ENCODE results near the gene RCSD1.

The RCSD1 gene

DNA sequence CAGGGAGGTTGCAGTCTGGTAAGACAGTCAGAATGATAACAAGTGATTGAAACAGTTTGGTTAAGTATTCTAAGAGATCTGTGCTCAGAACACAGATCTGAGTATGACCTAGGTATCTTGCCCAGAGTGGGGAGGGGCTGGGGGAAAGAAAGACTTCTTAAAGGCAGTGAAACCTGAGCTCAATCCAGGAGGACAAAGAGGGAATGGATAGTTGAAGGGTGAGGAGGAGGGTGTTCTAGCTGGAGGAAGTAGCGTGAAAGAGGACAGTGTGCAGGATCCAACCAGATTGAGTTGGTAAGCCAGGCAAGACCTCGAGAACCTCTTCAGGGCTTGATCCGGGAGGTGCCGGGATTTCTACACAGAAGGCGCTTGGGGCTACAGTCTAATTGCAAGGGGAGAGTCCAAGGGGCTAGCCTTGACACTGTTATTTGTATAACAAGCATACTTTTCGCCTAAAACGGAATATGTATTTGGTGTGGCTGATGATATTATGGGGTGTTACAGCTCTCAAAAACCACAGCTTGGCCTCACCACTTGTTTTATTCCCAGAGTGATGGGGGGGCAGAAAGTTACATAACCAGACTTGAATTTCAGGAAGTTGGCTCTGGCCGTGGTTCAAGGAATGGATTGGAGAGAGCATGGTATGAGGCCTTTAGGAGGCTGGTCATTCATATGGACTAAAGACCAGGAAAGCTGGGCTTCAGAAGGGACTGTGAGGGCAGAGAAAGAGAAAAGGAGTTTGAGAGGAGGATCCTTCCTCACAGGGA, 19.1 kb downstream of the RCSD1 start:
- no peak overlapping the region for H3K4me3 ChIP-seq (replicated peaks; ENCODE audit: insufficient read depth, low read length)
- H3K27ac ChIP-seq (replicated peaks) = peak overlapping the region; percentile 39
- peak in 1 of 2 experiments; percentile 78 for DNase-seq (ENCODE audit: low read depth in 1 of 2, low spot score in 1 of 2)
- no peaks in the 10 kb centered on the region for H3K27me3 ChIP-seq (ENCODE audit: insufficient read depth, poor library complexity, severe bottlenecking)
- TF ChIP-seq GABPA (IDR thresholded peaks at IDR 0.05; ENCODE audit: low read depth) = no peak
- TF ChIP-seq SPI1 (IDR thresholded peaks at IDR 0.05; ENCODE audit: borderline replicate concordance, low read depth) = peak; percentile 26; the same call in 1 of the 2 replicates

DNA sequence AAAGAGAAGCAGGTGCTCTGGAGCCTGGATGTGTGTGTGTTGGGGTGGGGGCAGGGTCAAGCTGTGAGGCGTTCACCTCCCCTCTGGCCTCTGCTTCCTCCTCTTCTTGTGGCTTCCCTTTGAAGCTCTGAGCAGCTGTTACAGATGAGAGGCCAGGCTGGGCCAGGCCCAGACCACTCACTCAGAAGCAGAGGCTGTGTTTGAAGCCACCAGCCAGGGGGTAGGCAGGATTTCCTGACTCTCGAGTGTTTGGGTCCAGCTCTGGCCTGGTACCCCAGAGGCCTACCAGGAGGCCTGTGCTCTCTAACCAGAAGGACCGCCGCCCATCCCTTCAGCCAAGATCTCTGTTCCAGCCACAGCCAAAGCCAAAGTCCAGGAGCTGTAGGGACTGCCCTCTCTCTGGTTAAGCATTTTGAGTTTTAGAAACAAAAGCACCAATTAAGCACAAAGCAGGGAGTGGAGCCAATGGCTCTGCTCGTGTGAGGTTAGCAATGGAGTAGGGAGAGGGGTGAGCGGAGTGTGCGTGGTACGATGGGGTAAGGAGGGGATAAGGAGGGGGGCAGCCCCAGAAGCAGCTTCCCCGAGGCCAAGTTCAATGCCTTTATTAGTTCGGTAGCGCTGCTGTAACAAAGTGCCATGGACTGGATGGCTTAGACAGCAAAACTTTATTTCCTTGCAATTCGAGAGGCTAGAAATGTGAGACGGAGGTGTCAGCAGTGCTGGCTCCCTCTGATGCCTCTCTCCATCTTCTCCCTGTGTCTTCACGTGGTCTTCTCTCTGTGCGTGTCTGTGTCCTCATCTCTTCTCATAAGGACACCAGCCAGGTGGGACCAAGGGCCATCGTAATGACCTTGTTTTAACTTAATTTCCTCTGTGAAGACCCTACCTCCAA, 20.5 kb downstream of the RCSD1 start:
- Histone ChIP-seq H3K27me3 (ENCODE audit: insufficient read depth, poor library complexity, severe bottlenecking) (no peaks in the 10 kb centered on the region), H3K27ac (replicated peaks) (peak overlapping the region; percentile 44), H3K4me3 (replicated peaks; ENCODE audit: insufficient read depth, low read length) (no peak overlapping the region)
- peak; percentile 67 to 79 for DNase-seq (ENCODE audit: low read depth in 1 of 2, low spot score in 1 of 2)
- peak; percentile 70; the same call in 1 of the 2 replicates for TF ChIP-seq POLR2AphosphoS5 (IDR thresholded peaks at IDR 0.05; ENCODE audit: low read depth)
- TF ChIP-seq GABPA (IDR thresholded peaks at IDR 0.05; ENCODE audit: low read depth) = no peak

DNA sequence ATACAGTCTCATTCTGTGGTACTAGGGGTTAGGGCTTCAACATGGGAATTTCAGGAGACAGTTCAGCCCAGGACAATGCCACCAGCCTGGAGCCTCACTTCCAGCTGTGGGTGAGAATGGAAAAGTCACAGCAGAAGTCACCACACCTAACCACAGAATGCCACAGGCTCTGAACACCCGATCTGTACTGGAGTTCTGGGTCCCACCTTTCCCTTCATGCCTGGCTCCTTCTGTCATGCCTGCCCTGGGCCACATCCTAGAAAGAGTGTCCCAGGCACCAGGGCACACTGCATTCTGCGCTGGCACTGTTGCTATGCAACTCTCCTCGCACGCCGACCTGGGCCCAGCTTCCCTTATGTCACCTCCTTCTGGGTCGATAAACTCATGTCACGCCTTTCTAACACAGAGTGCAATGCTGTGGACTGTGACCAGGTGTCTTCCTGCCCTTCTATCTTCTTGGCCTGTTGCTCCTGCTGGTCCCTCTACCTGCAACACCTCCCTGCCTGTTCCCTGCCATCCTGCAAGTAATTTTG, 21.2 kb downstream of the RCSD1 start:
- DNase-seq (ENCODE audit: low read depth in 1 of 2, low spot score in 1 of 2) = no peak
- TF ChIP-seq GABPA (IDR thresholded peaks at IDR 0.05; ENCODE audit: low read depth) (no peak), POLR2AphosphoS5 (IDR thresholded peaks at IDR 0.05; ENCODE audit: low read depth) (no peak), SPI1 (IDR thresholded peaks at IDR 0.05; ENCODE audit: borderline replicate concordance, low read depth) (no peak)
- TF ChIP-seq, protein P1, sequence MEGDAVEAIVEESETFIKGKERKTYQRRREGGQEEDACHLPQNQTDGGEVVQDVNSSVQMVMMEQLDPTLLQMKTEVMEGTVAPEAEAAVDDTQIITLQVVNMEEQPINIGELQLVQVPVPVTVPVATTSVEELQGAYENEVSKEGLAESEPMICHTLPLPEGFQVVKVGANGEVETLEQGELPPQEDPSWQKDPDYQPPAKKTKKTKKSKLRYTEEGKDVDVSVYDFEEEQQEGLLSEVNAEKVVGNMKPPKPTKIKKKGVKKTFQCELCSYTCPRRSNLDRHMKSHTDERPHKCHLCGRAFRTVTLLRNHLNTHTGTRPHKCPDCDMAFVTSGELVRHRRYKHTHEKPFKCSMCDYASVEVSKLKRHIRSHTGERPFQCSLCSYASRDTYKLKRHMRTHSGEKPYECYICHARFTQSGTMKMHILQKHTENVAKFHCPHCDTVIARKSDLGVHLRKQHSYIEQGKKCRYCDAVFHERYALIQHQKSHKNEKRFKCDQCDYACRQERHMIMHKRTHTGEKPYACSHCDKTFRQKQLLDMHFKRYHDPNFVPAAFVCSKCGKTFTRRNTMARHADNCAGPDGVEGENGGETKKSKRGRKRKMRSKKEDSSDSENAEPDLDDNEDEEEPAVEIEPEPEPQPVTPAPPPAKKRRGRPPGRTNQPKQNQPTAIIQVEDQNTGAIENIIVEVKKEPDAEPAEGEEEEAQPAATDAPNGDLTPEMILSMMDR (IDR thresholded peaks at IDR 0.05; ENCODE audit: insufficient read depth, low read length) = no peak
- TF ChIP-seq, protein P2, sequence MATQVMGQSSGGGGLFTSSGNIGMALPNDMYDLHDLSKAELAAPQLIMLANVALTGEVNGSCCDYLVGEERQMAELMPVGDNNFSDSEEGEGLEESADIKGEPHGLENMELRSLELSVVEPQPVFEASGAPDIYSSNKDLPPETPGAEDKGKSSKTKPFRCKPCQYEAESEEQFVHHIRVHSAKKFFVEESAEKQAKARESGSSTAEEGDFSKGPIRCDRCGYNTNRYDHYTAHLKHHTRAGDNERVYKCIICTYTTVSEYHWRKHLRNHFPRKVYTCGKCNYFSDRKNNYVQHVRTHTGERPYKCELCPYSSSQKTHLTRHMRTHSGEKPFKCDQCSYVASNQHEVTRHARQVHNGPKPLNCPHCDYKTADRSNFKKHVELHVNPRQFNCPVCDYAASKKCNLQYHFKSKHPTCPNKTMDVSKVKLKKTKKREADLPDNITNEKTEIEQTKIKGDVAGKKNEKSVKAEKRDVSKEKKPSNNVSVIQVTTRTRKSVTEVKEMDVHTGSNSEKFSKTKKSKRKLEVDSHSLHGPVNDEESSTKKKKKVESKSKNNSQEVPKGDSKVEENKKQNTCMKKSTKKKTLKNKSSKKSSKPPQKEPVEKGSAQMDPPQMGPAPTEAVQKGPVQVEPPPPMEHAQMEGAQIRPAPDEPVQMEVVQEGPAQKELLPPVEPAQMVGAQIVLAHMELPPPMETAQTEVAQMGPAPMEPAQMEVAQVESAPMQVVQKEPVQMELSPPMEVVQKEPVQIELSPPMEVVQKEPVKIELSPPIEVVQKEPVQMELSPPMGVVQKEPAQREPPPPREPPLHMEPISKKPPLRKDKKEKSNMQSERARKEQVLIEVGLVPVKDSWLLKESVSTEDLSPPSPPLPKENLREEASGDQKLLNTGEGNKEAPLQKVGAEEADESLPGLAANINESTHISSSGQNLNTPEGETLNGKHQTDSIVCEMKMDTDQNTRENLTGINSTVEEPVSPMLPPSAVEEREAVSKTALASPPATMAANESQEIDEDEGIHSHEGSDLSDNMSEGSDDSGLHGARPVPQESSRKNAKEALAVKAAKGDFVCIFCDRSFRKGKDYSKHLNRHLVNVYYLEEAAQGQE (IDR thresholded peaks at IDR 0.05; ENCODE audit: insufficient replicate concordance, low read depth) = no peak
- Histone ChIP-seq H3K27ac (replicated peaks) (no peak overlapping the region), H3K27me3 (ENCODE audit: insufficient read depth, poor library complexity, severe bottlenecking) (no peaks in the 10 kb centered on the region), H3K4me3 (replicated peaks; ENCODE audit: insufficient read depth, low read length) (no peak overlapping the region)

DNA sequence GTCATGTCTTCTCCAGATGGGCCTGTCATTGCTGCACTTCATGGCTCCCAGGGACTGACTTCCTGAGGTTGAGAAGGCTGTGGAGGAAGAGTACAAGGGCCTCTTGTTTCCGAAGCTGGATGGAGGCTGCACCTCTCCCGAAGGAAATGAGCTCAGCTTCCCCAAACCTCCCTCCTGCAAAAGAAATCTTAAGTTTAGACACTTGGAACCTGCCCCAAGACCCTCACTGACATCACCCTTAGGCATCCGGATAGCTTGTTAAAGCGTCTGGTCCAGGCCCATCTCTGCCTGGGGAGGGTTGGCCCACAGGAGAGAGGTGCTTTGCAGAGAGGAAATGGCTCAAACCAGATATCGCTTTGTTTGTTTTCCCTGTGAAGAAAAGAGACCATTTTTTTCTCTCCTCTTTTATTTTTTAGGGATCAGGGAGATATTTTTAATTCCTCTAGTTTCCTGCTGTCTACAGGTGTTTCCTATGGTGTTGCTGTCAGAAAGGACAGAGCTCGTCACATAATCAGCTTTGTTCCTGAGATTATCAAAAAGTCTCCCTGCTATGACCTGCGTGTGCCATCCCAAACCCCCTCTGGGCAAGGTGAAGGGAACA, 25.0 kb downstream of the RCSD1 start:
- Histone ChIP-seq H3K27ac (replicated peaks) (no peak overlapping the region), H3K4me3 (replicated peaks; ENCODE audit: insufficient read depth, low read length) (no peak overlapping the region), H3K27me3 (ENCODE audit: insufficient read depth, poor library complexity, severe bottlenecking) (no peaks in the 10 kb centered on the region)
- DNase-seq (ENCODE audit: low read depth in 1 of 2, low spot score in 1 of 2) = no peak
- TF ChIP-seq, protein P2 (IDR thresholded peaks at IDR 0.05; ENCODE audit: insufficient replicate concordance, low read depth) = no peak
- no peak for TF ChIP-seq POLR2AphosphoS5 (IDR thresholded peaks at IDR 0.05; ENCODE audit: low read depth)
- TF ChIP-seq, protein P1 (IDR thresholded peaks at IDR 0.05; ENCODE audit: insufficient read depth, low read length) = no peak
- TF ChIP-seq SPI1 (IDR thresholded peaks at IDR 0.05; ENCODE audit: borderline replicate concordance, low read depth) = no peak
- TF ChIP-seq GABPA (IDR thresholded peaks at IDR 0.05; ENCODE audit: low read depth) = no peak
